ENCODE measurements around the gene ARMH1. TPM values are rescaled to one million over a fixed set of nuclear protein-coding genes. Genes with fewer than 3 reads are reported as not detected.

Gene ARMH1
- total RNA-seq (2022) (0.65 and 0.96 TPM in 2 replicates), Bru-seq, nascent RNA (percentile 29 among the genes with signal in this experiment), BruChase-seq, experiment 1, labeled RNA remaining after a 6-hour chase (percentile 28 among the genes with signal in this experiment), BruChase-seq, experiment 2, labeled RNA remaining after a 2-hour chase (percentile 27 among the genes with signal in this experiment)
- long read RNA-seq, partial matches to known transcripts, result 0 of 2 reads
- long read RNA-seq, other reads (novel, unspliced or antisense), result 2 of 2 reads

- Mint-ChIP-seq H3K36me3 (ENCODE audit: insufficient read depth, unreplicated experiment) (peaks cover 4% of the 10 kb centered on the region), H3K9me3 (ENCODE audit: unreplicated experiment) (no peaks in the 10 kb centered on the region), H3K27ac (ENCODE audit: low read depth, unreplicated experiment) (peak within 1 kb of the TSS; percentile 96), H3K27me3 (ENCODE audit: insufficient read depth, unreplicated experiment) (no peaks in the 10 kb centered on the region), H3K4me3 (ENCODE audit: unreplicated experiment) (peak within 1 kb of the TSS; percentile 74), H3K4me1 (ENCODE audit: insufficient read depth, unreplicated experiment) (peaks cover 17% of the 10 kb centered on the region)
- TF ChIP-seq CTCF (IDR thresholded peaks at IDR 0.05; ENCODE audit: unreplicated experiment), result no peak
- CTCF ChIA-PET, result interaction anchor here (0.6 to 4.2 kb wide), 9 partner anchors 11 to 968 kb away, joined by 3 to 29 read pairs (median 4); no protein-coding TSS in a partner anchor
- intact Hi-C loops (cut with micrococcal nuclease), result no loop called here
- no TSS peak for BruUV-seq (replicated peaks)
- POLR2A ChIA-PET, result interaction anchor here (0.6 to 3.0 kb wide), 28 partner anchors 9 to 1435 kb away, joined by 3 to 22 read pairs (median 5); partner anchors contain the start of genes HECTD3, MUTYH, RNU5D-1 and RPS8
- DNase-seq (ENCODE audit: unreplicated experiment), result peak; percentile 99
Measured at GRCh38 chr1:44674113-44675000, at the start of gene ARMH1, which contains the start of gene TMEM53. Gene ARMH1 (plus strand): TSS chr1:44674714. CDS start chr1:44689698, 14,984 bp downstream. Gene TMEM53 (minus strand): TSS chr1:44674481. CDS start chr1:44674391, 90 bp downstream.

GRCh38 chr1:44625348-44625747 is 49.2 kb upstream of the ARMH1 start:
- no peaks in the 10 kb centered on the region for H3K9me3 Mint-ChIP-seq (ENCODE audit: unreplicated experiment)
- intact Hi-C loops (cut with micrococcal nuclease), result no loop called here
- ChIA-PET CTCF (interaction anchor here (0.5 to 1.8 kb wide), 4 partner anchors 8 to 31 kb away, joined by 3 to 4 read pairs (median 4); no protein-coding TSS in a partner anchor), POLR2A (no interaction called here)
- TF ChIP-seq CTCF (IDR thresholded peaks at IDR 0.05; ENCODE audit: unreplicated experiment), result no peak
- BruUV-seq (replicated peaks), result no TSS peak
- DNase-seq (ENCODE audit: unreplicated experiment), result no peak
- no peaks in the 10 kb centered on the region for H3K36me3 Mint-ChIP-seq (ENCODE audit: insufficient read depth, unreplicated experiment)
- H3K27ac Mint-ChIP-seq (ENCODE audit: low read depth, unreplicated experiment), result no peak overlapping the region
- no peaks in the 10 kb centered on the region for H3K27me3 Mint-ChIP-seq (ENCODE audit: insufficient read depth, unreplicated experiment)
- H3K4me1 Mint-ChIP-seq (ENCODE audit: insufficient read depth, unreplicated experiment), result no peaks in the 10 kb centered on the region
- no peak overlapping the region for H3K4me3 Mint-ChIP-seq (ENCODE audit: unreplicated experiment)

- H3K27me3 Mint-ChIP-seq (ENCODE audit: insufficient read depth, unreplicated experiment), result no peaks in the 10 kb centered on the region
- H3K9me3 Mint-ChIP-seq (ENCODE audit: unreplicated experiment), result no peaks in the 10 kb centered on the region
- no peak overlapping the region for H3K4me3 Mint-ChIP-seq (ENCODE audit: unreplicated experiment)
- no peak for TF ChIP-seq CTCF (IDR thresholded peaks at IDR 0.05; ENCODE audit: unreplicated experiment)
- intact Hi-C loops (cut with micrococcal nuclease), result no loop called here
- DNase-seq (ENCODE audit: unreplicated experiment), result no peak
- H3K27ac Mint-ChIP-seq (ENCODE audit: low read depth, unreplicated experiment), result no peak overlapping the region
- POLR2A ChIA-PET, result no interaction called here
- CTCF ChIA-PET, result interaction anchor here (0.6 to 4.0 kb wide), 6 partner anchors 12 to 410 kb away, joined by 3 to 33 read pairs (median 4); no protein-coding TSS in a partner anchor
- BruUV-seq (replicated peaks), result no TSS peak
- H3K4me1 Mint-ChIP-seq (ENCODE audit: insufficient read depth, unreplicated experiment), result peaks cover 19% of the 10 kb centered on the region
- H3K36me3 Mint-ChIP-seq (ENCODE audit: insufficient read depth, unreplicated experiment), result peaks cover 12% of the 10 kb centered on the region
Measured at GRCh38 chr1:44628962-44629756, 45.4 kb upstream of the ARMH1 start.

Data from MCF 10A (cell line).